HG03025 (cell line): ENCODE data around the gene CFAP74.

ENCODE experiments used
- ATAC-seq: cut with Tn5 transposase; IDR thresholded peaks from one replicate; pipeline ENCODE4 v1.9.1; 2021; ENCODE audit warnings: mild to moderate bottlenecking, moderate library complexity; ENCODE audit not compliant: unreplicated experiment, low FRiP score

The CFAP74 gene

DNA sequence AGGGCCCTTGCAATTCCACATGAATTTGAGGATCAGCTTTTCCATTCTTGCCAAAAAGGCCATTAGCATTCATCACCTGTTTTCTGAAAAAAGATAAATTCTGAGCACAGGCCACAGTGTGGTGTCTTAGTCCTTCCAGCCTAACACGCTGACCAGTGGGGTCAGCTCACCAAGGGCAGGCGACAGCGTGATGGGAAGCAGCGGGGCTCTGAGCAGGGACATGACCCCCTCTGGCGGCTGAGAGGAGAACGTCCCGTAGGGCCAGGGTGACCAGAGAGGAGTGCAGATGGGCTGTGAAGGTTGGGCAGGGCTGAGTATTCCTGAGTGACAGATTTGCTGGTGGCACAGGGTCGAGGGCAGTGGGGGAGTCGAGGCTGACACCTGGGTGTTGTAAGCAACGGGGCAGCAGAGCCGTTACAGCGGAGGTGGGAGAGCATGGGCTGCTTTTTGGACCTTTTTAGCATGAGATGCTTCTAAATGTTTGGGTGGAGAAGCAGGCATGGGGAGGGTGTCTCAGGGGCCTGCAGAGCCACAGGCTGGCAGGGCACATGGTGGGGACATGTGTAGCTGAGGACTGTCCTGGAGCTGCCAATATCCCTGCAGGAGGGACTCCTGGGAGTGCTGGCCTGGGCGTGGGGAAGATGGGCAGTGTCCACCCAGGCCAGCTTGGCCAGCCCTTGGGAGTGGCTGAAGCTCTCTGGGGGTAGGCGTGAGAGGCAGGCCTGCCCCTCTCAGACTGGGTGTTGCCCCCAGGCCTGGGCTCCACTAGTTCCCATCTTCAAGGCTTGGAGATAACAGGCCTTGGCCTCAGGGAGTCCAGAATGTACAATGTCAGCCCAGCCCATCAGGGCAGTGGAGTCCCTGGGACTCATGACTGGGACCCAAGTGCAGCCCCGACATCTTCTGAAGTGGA lies 97.1 kb downstream of the CFAP74 start:
- ATAC-seq = no peak

DNA sequence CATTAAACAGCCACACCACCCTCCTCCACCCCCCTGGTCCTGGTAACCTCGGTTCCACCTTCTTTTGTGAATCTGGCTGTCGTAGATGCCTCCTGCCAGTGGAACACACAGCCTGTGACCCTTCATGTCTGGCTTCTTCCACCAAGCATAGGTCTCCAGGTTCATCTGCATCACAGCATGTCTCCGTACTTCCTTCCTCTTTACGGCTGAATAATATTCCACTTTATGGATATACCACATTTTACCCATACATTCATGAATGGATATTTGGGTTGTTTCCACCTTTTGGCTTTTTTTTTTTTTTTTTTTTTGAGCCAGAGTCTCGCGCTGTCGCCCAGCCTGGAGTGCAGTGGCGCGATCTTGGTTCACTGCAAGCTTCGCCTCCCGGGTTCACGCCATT lies 100.4 kb downstream of the CFAP74 start:
- ATAC-seq = no peak

- no peak for ATAC-seq
Measured at GRCh38 chr1:1901641-1902294, 101.8 kb downstream of the CFAP74 start.

- no peak for ATAC-seq
Measured at GRCh38 chr1:1900883-1901640, 102.5 kb downstream of the CFAP74 start.

GRCh38 chr1:1899967-1900327 lies 103.6 kb downstream of the CFAP74 start:
- no peak for ATAC-seq

DNA sequence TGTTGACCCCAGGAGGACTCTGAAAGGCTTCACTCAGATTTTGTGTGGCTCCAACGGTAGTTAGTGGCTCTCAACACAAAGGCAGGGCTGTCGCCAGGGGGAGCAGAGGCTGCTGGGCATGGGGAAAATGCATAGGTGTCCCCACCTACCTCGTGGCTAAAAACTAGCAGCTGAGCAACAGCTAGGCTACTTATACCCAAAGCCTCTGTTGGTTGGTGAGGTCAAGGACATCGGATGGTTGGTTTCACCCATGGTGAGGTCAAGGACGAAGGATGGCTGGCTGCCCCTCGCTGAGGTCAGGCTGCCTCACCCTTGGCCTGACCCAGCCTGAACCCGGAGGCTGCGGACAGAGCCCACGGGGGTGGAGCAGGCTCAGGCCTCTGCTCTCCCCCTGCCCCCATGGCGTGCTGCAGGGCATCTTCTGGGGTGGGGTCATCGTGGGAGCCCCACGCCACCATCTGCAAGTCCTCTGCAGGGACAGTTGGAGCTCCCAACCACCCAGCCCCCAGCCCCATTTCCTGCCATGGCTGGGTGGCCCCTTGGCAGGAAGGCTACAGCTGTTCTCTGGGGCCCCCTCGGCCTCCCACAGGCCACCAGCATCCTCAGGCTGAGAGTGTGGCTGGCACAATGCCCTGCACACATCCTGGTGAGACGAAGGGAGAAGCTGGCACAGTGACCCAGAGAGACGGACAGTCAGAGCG lies 104.2 kb downstream of the CFAP74 start:
- ATAC-seq = no peak

DNA sequence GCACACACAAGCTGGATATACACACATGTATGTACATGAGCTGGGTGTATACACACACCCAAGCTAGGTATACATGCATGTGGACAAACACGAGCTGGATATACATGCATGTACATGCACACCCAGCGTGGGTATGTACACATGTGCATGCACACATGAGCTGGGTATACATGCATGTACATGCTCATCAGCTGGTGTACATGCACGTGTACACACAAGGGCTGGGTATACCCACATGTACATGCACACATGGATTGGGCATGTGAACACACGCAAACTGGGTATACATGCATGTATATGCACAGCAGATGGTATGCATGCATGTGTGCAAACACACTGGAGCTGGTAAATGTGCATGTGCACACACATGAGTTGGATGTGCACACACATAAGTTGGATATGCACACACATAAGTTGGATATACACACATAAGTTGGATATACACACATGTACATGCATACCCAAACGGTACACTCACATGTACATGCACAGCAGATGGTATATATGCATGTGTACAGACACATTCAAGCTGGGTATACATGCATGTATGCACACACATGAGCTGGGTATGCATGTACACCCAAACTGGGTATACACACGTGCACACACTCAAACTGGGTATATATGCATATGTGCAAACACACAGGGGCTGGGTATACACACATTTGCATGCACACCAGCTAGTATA lies 105.2 kb downstream of the CFAP74 start:
- no peak for ATAC-seq

GRCh38 chr1:1895456-1896336 lies 107.9 kb downstream of the CFAP74 start:
- ATAC-seq = no peak

GRCh38 chr1:1895060-1895418 lies 108.5 kb downstream of the CFAP74 start:
- no peak for ATAC-seq

GRCh38 chr1:1894354-1895059 lies 109.1 kb downstream of the CFAP74 start:
- ATAC-seq = no peak

DNA sequence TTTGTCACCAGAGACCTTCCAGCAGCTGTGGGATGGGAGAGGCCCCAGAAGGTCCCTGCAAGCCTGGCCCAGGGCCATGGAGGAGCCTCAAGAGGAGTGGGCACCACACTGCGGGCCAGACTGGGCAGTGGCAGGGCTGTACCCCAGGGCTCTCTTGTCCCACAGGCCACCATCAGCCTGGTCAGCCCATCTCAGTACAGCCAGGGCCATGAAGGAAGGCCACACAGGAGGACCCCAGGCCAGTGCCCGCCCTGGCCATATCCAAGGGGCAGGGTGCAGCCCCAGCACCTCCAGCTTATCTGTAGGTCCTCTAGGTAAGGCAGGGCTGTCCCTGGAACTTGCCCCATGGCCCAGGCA lies 109.6 kb downstream of the CFAP74 start:
- no peak for ATAC-seq

GRCh38 chr1:1893291-1893985 lies 110.1 kb downstream of the CFAP74 start:
- no peak for ATAC-seq

GRCh38 chr1:1892763-1893120 lies 110.8 kb downstream of the CFAP74 start:
- ATAC-seq = no peak

DNA sequence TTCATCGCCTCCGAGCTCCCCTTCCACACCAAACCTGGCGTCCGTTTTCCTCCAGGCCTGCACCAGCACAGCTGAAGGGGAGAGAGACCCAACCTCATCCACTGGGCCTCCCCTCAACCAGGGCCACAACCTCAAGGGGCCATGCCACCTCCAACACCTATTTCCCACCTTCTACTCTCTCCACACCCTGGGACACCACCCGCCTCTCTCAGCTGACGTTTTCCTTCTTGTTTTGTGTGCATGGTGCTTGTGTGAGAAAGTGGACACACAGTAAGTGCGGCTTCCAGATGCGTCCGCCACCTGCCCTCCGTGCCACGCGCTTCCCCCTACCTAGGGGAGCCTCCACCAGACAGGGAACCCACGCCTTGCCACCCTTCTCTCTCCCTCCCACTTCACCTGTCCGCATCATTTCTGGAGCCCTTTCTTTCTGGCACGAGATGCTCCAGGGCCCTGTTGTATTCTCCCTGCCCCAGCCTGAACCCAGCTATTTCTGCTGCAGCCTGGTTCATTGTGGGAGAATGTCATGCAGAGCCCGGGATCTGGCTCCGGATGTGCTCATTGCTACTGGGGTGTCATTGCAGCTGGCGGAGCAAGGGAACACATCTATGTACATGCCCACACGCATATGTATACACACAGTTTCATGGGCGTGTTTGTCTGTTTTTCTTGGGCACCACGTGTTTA lies 111.4 kb downstream of the CFAP74 start:
- ATAC-seq = no peak

DNA sequence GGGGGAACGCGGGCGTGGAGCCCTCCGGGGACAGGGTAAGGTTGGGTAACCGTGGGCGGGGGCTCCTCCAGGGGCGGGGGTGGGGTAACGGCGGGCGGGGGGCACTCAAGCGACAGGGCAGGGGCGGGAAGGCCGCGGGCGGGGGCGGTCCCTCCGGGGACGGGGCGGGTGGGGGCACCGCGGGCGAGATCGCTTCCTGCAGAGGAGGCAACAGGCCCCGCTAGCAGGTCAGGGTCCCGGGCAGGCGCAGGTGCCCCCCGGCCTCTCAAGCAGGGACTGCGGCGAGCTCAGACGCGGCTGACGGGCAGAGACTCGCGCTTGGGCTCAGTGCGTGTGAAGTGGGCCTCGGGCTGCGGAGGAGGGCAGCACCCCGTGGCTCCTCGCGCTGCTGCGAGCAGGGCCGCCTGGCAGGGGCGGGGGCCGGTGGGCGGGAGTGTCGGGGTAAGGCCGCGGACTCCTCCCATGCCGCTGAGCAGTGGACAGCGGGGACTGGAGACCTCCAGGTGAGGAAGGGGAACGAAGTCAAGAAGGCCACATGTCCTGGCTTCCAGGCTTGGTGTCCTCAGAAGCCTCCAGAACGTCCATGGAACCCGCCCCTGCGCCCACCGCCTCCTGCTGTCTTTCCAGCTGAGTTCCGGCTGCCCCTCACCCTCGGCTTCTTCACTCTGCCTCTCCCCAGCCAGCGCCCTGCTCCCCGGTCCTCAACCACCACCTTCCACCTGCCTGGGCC lies 112.1 kb downstream of the CFAP74 start:
- peak; percentile 9 for ATAC-seq

GRCh38 chr1:1890506-1891348 lies 112.9 kb downstream of the CFAP74 start, which contains the start of gene GNB1:
TSS of gene GNB1 (minus strand) at chr1:1891087. CDS start at chr1:1825453, 65,634 bp downstream.
- ATAC-seq = peak; percentile 59
